HEK293 (cell line): Measurements from ENCODE around the gene ZNF280B.

Experiments
- CTCF ChIP-seq: fragments of 450-650 bp; formaldehyde crosslinking; IDR thresholded peaks from 2 replicates; pipeline ENCODE4 v1.5.1; 2016; ENCODE audit warnings: missing biosample characterization, missing genetic modification characterization
- GFI1B ChIP-seq: fragments of 450-650 bp; formaldehyde crosslinking; IDR thresholded peaks from 2 replicates; pipeline ENCODE4 v1.5.1; 2016; ENCODE audit warnings: missing biosample characterization, missing genetic modification characterization
- MZF1 ChIP-seq: fragments of 450-650 bp; formaldehyde crosslinking; IDR thresholded peaks from 2 replicates; pipeline ENCODE4 v1.5.1; 2017; ENCODE audit warnings: missing biosample characterization, missing genetic modification characterization, borderline replicate concordance
- PBX3 ChIP-seq: sonication (generic); formaldehyde crosslinking; IDR thresholded peaks from 2 replicates; pipeline ENCODE4 v1.8.1; 2022; ENCODE audit warnings: mild to moderate bottlenecking, moderate library complexity, missing genetic modification reagents
- REST ChIP-seq: fragments of 450-650 bp; formaldehyde crosslinking; IDR thresholded peaks from 2 replicates; pipeline ENCODE4 v1.5.1; 2016; ENCODE audit warnings: missing biosample characterization, missing genetic modification characterization
- ZBTB21 ChIP-seq: fragments of 450-650 bp; formaldehyde crosslinking; IDR thresholded peaks from 2 replicates; pipeline ENCODE4 v1.5.1; 2017; ENCODE audit warnings: missing biosample characterization, missing genetic modification characterization
- ZFP37 ChIP-seq: fragments of 450-650 bp; formaldehyde crosslinking; IDR thresholded peaks from 2 replicates; pipeline ENCODE4 v1.5.1; 2016; ENCODE audit warnings: missing biosample characterization, missing genetic modification characterization
- ZNF138 ChIP-seq: fragments of 450-650 bp; formaldehyde crosslinking; IDR thresholded peaks from 2 replicates; pipeline ENCODE4 v1.5.1; 2016; ENCODE audit warnings: missing biosample characterization, missing genetic modification characterization, borderline replicate concordance
- ZNF175 ChIP-seq: fragments of 450-650 bp; formaldehyde crosslinking; IDR thresholded peaks from 2 replicates; pipeline ENCODE4 v1.5.1; 2016; ENCODE audit warnings: missing biosample characterization, missing genetic modification characterization
- ZNF24 ChIP-seq: fragments of 450-650 bp; formaldehyde crosslinking; IDR thresholded peaks from 2 replicates; pipeline ENCODE4 v1.5.1; 2016; ENCODE audit warnings: missing biosample characterization, missing genetic modification characterization
- ZNF274 ChIP-seq, 2 experiments: fragments of 200-500 bp in 1 of 2; fragments of 450-650 bp in 1 of 2; sonication (Bioruptor generic) in 1 of 2; formaldehyde crosslinking in 1 of 2; IDR thresholded peaks; 2 replicates each; pipeline versions ENCODE4 v1.5.1 to v1.6.1; 2014 to 2016; ENCODE audit warnings: borderline replicate concordance in 1 of 2, inconsistent platforms in 1 of 2, low read length in 1 of 2, missing biosample characterization in 1 of 2, missing genetic modification characterization in 1 of 2
- ZNF639 ChIP-seq: fragments of 450-650 bp; formaldehyde crosslinking; IDR thresholded peaks from 2 replicates; pipeline ENCODE4 v1.5.1; 2016; ENCODE audit warnings: missing biosample characterization, missing genetic modification characterization
- ZNF785 ChIP-seq: fragments of 450-650 bp; formaldehyde crosslinking; IDR thresholded peaks from 2 replicates; pipeline ENCODE4 v1.5.1; 2016; ENCODE audit warnings: missing biosample characterization, missing genetic modification characterization

- TF ChIP-seq GFI1B (tag by site-specific recombination): no peak
- no peak for TF ChIP-seq ZNF138 (tag by site-specific recombination)
- no peak for TF ChIP-seq ZNF175 (tag by site-specific recombination)
- TF ChIP-seq ZNF274 (IDR thresholded peaks at IDR 0.05; ENCODE audit: low read length): no peak
- no peak for TF ChIP-seq ZNF274 (tag by site-specific recombination; IDR thresholded peaks at IDR 0.05; ENCODE audit: borderline replicate concordance)
- no peak for TF ChIP-seq ZNF639 (tag by site-specific recombination)
- no peak for TF ChIP-seq CTCF (tag by site-specific recombination)
- TF ChIP-seq ZBTB21 (tag by site-specific recombination): no peak
- no peak for TF ChIP-seq REST (tag by site-specific recombination)
- no peak for TF ChIP-seq ZNF24 (tag by site-specific recombination)
- no peak for TF ChIP-seq ZNF785
- TF ChIP-seq ZFP37 (tag by site-specific recombination): no peak
- no peak for TF ChIP-seq PBX3 (CRISPR knock-in tag)
- TF ChIP-seq MZF1 (tag by site-specific recombination): no peak
Measured at GRCh38 chr22:22513619-22514018, 5.1 kb upstream of the ZNF280B start.
